Renal cortical epithelial cell (primary cell): ENCODE results near the gene EIF4E1B. TPM values are rescaled to one million over a fixed set of nuclear protein-coding genes. Genes with fewer than 3 reads are reported as not detected.

ENCODE experiments used
- DNase-seq: peaks from one replicate; pipeline ENCODE4 v3.0.0-alpha.2; 2011; ENCODE audit warnings: low read depth
- total RNA-seq: library from RNA; depleted of rRNA; stranded (reverse); fragments of >200 nt; gene quantifications from 2 replicates; pipeline ENCODE4 v1.2.3, GENCODE V29; 2014

Gene EIF4E1B
- total RNA-seq, 1 donor from 2014 or later = not detected

- DNase-seq = no peak
Measured at GRCh38 chr5:176606032-176606431, 24.4 kb upstream of the EIF4E1B start.

- no peak for DNase-seq
Measured at GRCh38 chr5:176606875-176607274, 23.6 kb upstream of the EIF4E1B start.

GRCh38 chr5:176608142-176608705 lies 22.3 kb upstream of the EIF4E1B start:
- no peak for DNase-seq

GRCh38 chr5:176608937-176609723 lies 21.3 kb upstream of the EIF4E1B start:
- DNase-seq = peak; percentile 25

GRCh38 chr5:176609724-176610434 lies 20.6 kb upstream of the EIF4E1B start, which contains the start of gene GPRIN1:
Gene GPRIN1, minus strand, starts transcription at chr5:176610156. Its CDS starts 10,322 bp downstream, at chr5:176599834.
- DNase-seq = no peak

GRCh38 chr5:176610435-176610773 lies 20.1 kb upstream of the EIF4E1B start:
- DNase-seq = no peak

- DNase-seq = peak; percentile 75
Measured at GRCh38 chr5:176611435-176611834, 19.0 kb upstream of the EIF4E1B start.

GRCh38 chr5:176612008-176612407 lies 18.5 kb upstream of the EIF4E1B start:
- no peak for DNase-seq

- no peak for DNase-seq
Measured at GRCh38 chr5:176612855-176613254, 17.6 kb upstream of the EIF4E1B start.

GRCh38 chr5:176614805-176615478 lies 15.5 kb upstream of the EIF4E1B start:
- peak; percentile 59 for DNase-seq

- DNase-seq = no peak
Measured at GRCh38 chr5:176616511-176616910, 14.0 kb upstream of the EIF4E1B start.

GRCh38 chr5:176618783-176619182 lies 11.7 kb upstream of the EIF4E1B start:
- DNase-seq = no peak

- peak; percentile 74 for DNase-seq
Measured at GRCh38 chr5:176619203-176619568, 11.3 kb upstream of the EIF4E1B start.

- no peak for DNase-seq
Measured at GRCh38 chr5:176619569-176620332, 10.7 kb upstream of the EIF4E1B start.

GRCh38 chr5:176620333-176620981 lies 10.0 kb upstream of the EIF4E1B start:
- no peak for DNase-seq

- no peak for DNase-seq
Measured at GRCh38 chr5:176621661-176622079, 8.8 kb upstream of the EIF4E1B start.

GRCh38 chr5:176624142-176624541 lies 6.3 kb upstream of the EIF4E1B start:
- no peak for DNase-seq

GRCh38 chr5:176624938-176625337 lies 5.5 kb upstream of the EIF4E1B start:
- no peak for DNase-seq

- DNase-seq = no peak
Measured at GRCh38 chr5:176625512-176625911, 5.0 kb upstream of the EIF4E1B start.

GRCh38 chr5:176625966-176626875 lies 4.3 kb upstream of the EIF4E1B start:
- DNase-seq = no peak
